Measurements from ENCODE around the gene LPIN2.

- no peak for TF ChIP-seq POLR2AphosphoS5 (IDR thresholded peaks at IDR 0.05)
- TF ChIP-seq, protein P1, sequence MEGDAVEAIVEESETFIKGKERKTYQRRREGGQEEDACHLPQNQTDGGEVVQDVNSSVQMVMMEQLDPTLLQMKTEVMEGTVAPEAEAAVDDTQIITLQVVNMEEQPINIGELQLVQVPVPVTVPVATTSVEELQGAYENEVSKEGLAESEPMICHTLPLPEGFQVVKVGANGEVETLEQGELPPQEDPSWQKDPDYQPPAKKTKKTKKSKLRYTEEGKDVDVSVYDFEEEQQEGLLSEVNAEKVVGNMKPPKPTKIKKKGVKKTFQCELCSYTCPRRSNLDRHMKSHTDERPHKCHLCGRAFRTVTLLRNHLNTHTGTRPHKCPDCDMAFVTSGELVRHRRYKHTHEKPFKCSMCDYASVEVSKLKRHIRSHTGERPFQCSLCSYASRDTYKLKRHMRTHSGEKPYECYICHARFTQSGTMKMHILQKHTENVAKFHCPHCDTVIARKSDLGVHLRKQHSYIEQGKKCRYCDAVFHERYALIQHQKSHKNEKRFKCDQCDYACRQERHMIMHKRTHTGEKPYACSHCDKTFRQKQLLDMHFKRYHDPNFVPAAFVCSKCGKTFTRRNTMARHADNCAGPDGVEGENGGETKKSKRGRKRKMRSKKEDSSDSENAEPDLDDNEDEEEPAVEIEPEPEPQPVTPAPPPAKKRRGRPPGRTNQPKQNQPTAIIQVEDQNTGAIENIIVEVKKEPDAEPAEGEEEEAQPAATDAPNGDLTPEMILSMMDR (IDR thresholded peaks at IDR 0.05 in 8 of 11, conservative IDR thresholded peaks at IDR 0.05 in 3 of 11) = no peak
- no peak for TF ChIP-seq POLR2A (IDR thresholded peaks at IDR 0.05)
Measured at GRCh38 chr18:2990956-2991640, 21.8 kb downstream of the LPIN2 start.

All from spleen (tissue), 7 donors.